CD4-positive, alpha-beta T cell treated with Interleukin-2 at 100 ng/mL for 4 hours (primary cell): ENCODE data around the gene TTLL12.
"Not testable (repeated sequence)": the region's sequence is repeated elsewhere in the genome, so short reads cannot be mapped to it uniquely, and the experiment has no call there.

Source experiments
- DNase-seq: peaks from one replicate; pipeline ENCODE4 v3.0.0-alpha.2; 2020; ENCODE audit warnings: low spot score

TTLL12 gene

GRCh38 chr22:43153899-43154298, 33.0 kb downstream of the TTLL12 start:
- DNase-seq = no peak

- peak; percentile 65 for DNase-seq
Observed at GRCh38 chr22:43152357-43153071, 34.4 kb downstream of the TTLL12 start.

GRCh38 chr22:43152003-43152356, 35.0 kb downstream of the TTLL12 start:
- no peak for DNase-seq

GRCh38 chr22:43151251-43152002, 35.5 kb downstream of the TTLL12 start, which contains the start of gene TSPO:
TSS of gene TSPO (plus strand) at chr22:43151559. CDS start at chr22:43159239, 7,680 bp downstream.
- peak; percentile 59 for DNase-seq

GRCh38 chr22:43150731-43151206, 36.2 kb downstream of the TTLL12 start:
- DNase-seq = no peak

GRCh38 chr22:43148581-43148980, 38.4 kb downstream of the TTLL12 start:
- no peak for DNase-seq

- DNase-seq = no peak
Observed at GRCh38 chr22:43147821-43148220, 39.1 kb downstream of the TTLL12 start.

GRCh38 chr22:43146332-43146731, 40.6 kb downstream of the TTLL12 start:
- DNase-seq = not testable (repeated sequence)

- DNase-seq = not testable (repeated sequence)
Observed at GRCh38 chr22:43145371-43145770, 41.6 kb downstream of the TTLL12 start.

- DNase-seq = no peak
Observed at GRCh38 chr22:43144949-43145348, 42.0 kb downstream of the TTLL12 start.

- DNase-seq = peak; percentile 79
Observed at GRCh38 chr22:43142880-43143562, 43.9 kb downstream of the TTLL12 start, which contains the start of gene MCAT. TSS of gene MCAT (minus strand) at chr22:43143398. CDS start at chr22:43143348, 50 bp downstream.

GRCh38 chr22:43136801-43137200, 50.1 kb downstream of the TTLL12 start:
- no peak for DNase-seq

- peak; percentile 36 for DNase-seq
Observed at GRCh38 chr22:43136255-43136654, 50.7 kb downstream of the TTLL12 start.

GRCh38 chr22:43135565-43135964, 51.4 kb downstream of the TTLL12 start:
- no peak for DNase-seq

GRCh38 chr22:43134553-43134952, 52.4 kb downstream of the TTLL12 start:
- DNase-seq = no peak

GRCh38 chr22:43133401-43133800, 53.5 kb downstream of the TTLL12 start:
- no peak for DNase-seq

- DNase-seq = no peak
Observed at GRCh38 chr22:43131773-43132501, 55.0 kb downstream of the TTLL12 start.

GRCh38 chr22:43129426-43130425, 57.2 kb downstream of the TTLL12 start:
- DNase-seq = no peak

- DNase-seq = no peak
Observed at GRCh38 chr22:43128928-43129424, 58.0 kb downstream of the TTLL12 start.

- no peak for DNase-seq
Observed at GRCh38 chr22:43128116-43128515, 58.8 kb downstream of the TTLL12 start.
